ENCODE data around the gene SERPINI1.

SERPINI1 gene

GRCh38 chr3:167749209-167749608 is 13.7 kb downstream of the SERPINI1 start:
- ChIA-PET POLR2A (no interaction called here), CTCF (interaction anchor here (1.4 to 2.9 kb wide), 3 partner anchors 9 to 64 kb away, joined by 4 to 23 read pairs (median 20); partner anchors contain the start of genes PDCD10 and SERPINI1)
- no peak for TF ChIP-seq CTCF (IDR thresholded peaks at IDR 0.05; ENCODE audit: control extremely low read depth, extremely low read depth, low read depth, missing control alignments)
- DNase-seq (ENCODE audit: extremely low spot score), result no peak

GRCh38 chr3:167749728-167750127 is 14.2 kb downstream of the SERPINI1 start:
- ChIA-PET CTCF (interaction anchor here (0.8 to 2.9 kb wide), 4 partner anchors 9 to 65 kb away, joined by 4 to 23 read pairs (median 12); partner anchors contain the start of genes PDCD10 and SERPINI1), POLR2A (no interaction called here)
- no peak for DNase-seq (ENCODE audit: extremely low spot score)
- no peak for TF ChIP-seq CTCF (IDR thresholded peaks at IDR 0.05; ENCODE audit: control extremely low read depth, extremely low read depth, low read depth, missing control alignments)

GRCh38 chr3:167750272-167750971 is 14.9 kb downstream of the SERPINI1 start:
- ChIA-PET CTCF (interaction anchor here (0.8 to 2.9 kb wide), 4 partner anchors 9 to 66 kb away, joined by 4 to 23 read pairs (median 12); partner anchors contain the start of genes PDCD10 and SERPINI1), POLR2A (no interaction called here)
- peak; percentile 51 for DNase-seq (ENCODE audit: extremely low spot score)
- TF ChIP-seq CTCF (IDR thresholded peaks at IDR 0.05; ENCODE audit: control extremely low read depth, extremely low read depth, low read depth, missing control alignments), result no peak

- no peak for DNase-seq (ENCODE audit: extremely low spot score)
- POLR2A ChIA-PET, result no interaction called here
- CTCF ChIA-PET, result no interaction called here
- TF ChIP-seq CTCF (IDR thresholded peaks at IDR 0.05; ENCODE audit: control extremely low read depth, extremely low read depth, low read depth, missing control alignments), result no peak
Measured at GRCh38 chr3:167754049-167754448, 18.5 kb downstream of the SERPINI1 start.

GRCh38 chr3:167761302-167761701 is 25.8 kb downstream of the SERPINI1 start:
- no peak for TF ChIP-seq CTCF (IDR thresholded peaks at IDR 0.05; ENCODE audit: control extremely low read depth, extremely low read depth, low read depth, missing control alignments)
- CTCF ChIA-PET, result no interaction called here
- POLR2A ChIA-PET, result no interaction called here

GRCh38 chr3:167762296-167762695 is 26.8 kb downstream of the SERPINI1 start:
- POLR2A ChIA-PET, result no interaction called here
- no peak for DNase-seq (ENCODE audit: extremely low spot score)
- CTCF ChIA-PET, result no interaction called here
- TF ChIP-seq CTCF (IDR thresholded peaks at IDR 0.05; ENCODE audit: control extremely low read depth, extremely low read depth, low read depth, missing control alignments), result no peak

More at GRCh38 chr3:167761302-167761701, 25.8 kb downstream of the SERPINI1 start:
- DNase-seq (ENCODE audit: extremely low spot score), result no peak
